Measurements from ENCODE around the gene TSEN15.

DNA sequence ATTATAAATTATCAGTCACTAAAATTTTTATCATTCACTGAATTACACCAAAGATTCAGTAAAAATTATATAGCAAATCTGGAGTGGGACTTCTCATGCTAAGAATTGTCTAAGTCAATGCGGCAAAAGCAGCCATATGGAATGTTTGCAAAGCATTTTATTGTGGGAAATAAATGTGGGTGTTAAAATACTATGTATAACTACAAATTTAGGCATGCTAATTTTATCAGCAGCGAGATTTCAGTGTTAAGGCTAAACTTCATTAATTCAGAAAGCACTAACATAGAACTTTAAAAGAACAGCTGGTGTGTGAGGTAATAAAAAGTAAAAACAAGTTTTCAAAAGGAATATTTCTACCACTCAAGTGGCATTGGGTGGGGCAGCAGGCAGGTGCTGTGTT is 35.4 kb upstream of the TSEN15 start:
- no peak for TF ChIP-seq OSR1 (CRISPR knock-in tag; IDR thresholded peaks at IDR 0.05)
- no peak for TF ChIP-seq BACH2 (CRISPR knock-in tag; IDR thresholded peaks at IDR 0.05; ENCODE audit: borderline replicate concordance)
- TF ChIP-seq, protein P1, sequence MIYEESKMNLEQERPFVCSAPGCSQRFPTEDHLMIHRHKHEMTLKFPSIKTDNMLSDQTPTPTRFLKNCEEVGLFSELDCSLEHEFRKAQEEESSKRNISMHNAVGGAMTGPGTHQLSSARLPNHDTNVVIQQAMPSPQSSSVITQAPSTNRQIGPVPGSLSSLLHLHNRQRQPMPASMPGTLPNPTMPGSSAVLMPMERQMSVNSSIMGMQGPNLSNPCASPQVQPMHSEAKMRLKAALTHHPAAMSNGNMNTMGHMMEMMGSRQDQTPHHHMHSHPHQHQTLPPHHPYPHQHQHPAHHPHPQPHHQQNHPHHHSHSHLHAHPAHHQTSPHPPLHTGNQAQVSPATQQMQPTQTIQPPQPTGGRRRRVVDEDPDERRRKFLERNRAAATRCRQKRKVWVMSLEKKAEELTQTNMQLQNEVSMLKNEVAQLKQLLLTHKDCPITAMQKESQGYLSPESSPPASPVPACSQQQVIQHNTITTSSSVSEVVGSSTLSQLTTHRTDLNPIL (CRISPR knock-in tag; IDR thresholded peaks at IDR 0.05; ENCODE audit: low read depth) = no peak
- TF ChIP-seq, protein P2, sequence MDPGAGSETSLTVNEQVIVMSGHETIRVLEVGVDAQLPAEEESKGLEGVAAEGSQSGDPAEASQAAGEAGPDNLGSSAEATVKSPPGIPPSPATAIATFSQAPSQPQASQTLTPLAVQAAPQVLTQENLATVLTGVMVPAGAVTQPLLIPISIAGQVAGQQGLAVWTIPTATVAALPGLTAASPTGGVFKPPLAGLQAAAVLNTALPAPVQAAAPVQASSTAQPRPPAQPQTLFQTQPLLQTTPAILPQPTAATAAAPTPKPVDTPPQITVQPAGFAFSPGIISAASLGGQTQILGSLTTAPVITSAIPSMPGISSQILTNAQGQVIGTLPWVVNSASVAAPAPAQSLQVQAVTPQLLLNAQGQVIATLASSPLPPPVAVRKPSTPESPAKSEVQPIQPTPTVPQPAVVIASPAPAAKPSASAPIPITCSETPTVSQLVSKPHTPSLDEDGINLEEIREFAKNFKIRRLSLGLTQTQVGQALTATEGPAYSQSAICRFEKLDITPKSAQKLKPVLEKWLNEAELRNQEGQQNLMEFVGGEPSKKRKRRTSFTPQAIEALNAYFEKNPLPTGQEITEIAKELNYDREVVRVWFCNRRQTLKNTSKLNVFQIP (CRISPR knock-in tag; IDR thresholded peaks at IDR 0.05; ENCODE audit: borderline replicate concordance, low read depth) = no peak
- TF ChIP-seq RARB (CRISPR knock-in tag; IDR thresholded peaks at IDR 0.05) = no peak
- TF ChIP-seq GLIS3 (CRISPR knock-in tag; IDR thresholded peaks at IDR 0.05) = no peak

Data from SK-N-SH treated with all-trans-retinoic acid at 6 μM for 48 hours (cell line).